Measurements from ENCODE around the gene SPATS2L.
A peak's percentile ranks its signal among the peaks of the same experiment; 100 is the strongest.

SPATS2L gene

DNA sequence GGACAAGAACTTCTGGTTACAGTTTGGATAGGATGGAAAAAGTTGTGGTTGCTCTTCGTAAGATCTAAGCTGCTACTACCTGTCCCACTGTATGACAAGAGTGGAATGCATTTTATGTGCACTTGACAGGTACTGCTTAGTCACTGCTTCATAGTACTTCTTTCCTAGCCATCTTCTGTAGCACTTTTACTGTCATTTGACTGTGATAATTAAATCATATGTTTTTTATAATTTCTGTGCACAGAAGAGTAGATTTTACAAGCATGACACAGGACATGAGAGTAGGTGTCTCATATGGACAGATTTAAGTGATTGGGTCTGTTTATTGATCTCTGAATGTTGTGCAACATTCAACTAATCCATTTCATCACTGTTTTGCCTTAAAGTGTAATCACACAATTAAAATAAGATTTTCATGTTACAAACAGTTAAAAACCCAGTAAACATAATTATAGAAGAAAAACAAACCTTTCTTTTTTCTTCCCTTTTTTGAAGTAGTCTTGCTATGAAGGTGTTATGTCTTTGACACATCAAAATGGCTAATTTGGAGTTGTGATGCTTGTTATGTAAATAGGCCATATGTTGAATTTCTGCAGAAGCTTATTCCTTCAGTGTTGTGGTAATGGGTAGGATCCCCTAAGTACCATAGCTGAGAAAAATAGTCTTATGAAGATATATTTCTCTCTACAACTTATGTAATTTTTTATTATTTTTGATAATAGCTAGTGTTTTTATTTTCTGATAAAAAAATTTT is 3.0 kb downstream of the SPATS2L start:
- H3K27ac ChIP-seq (ENCODE audit: low read length): no peak overlapping the region
- no peaks in the 10 kb centered on the region for H3K27me3 ChIP-seq (ENCODE audit: low read depth, low read length)
- H3K4me3 ChIP-seq (ENCODE audit: low read depth in 1 of 2, low read length in 2 of 2): peak overlapping the region in 1 of 2 donors; percentile 83
- H3K4me1 ChIP-seq (ENCODE audit: control insufficient read depth in 1 of 2, insufficient read depth in 2 of 2, low read length in 2 of 2): peaks cover 5 to 26% of the 10 kb centered on the region in 2 donors
- no peaks in the 10 kb centered on the region for H3K9me3 ChIP-seq (ENCODE audit: control insufficient read depth in 1 of 2, low read length in 2 of 2)
- no peaks in the 10 kb centered on the region for H3K36me3 ChIP-seq (ENCODE audit: control insufficient read depth in 1 of 2, insufficient read depth in 2 of 2, low read length in 2 of 2)

- Histone ChIP-seq H3K4me3 (ENCODE audit: low read depth in 1 of 2, low read length in 2 of 2) (no peak overlapping the region), H3K27me3 (ENCODE audit: low read depth, low read length) (no peaks in the 10 kb centered on the region), H3K9me3 (ENCODE audit: control insufficient read depth in 1 of 2, low read length in 2 of 2) (no peaks in the 10 kb centered on the region), H3K36me3 (ENCODE audit: control insufficient read depth in 1 of 2, insufficient read depth in 2 of 2, low read length in 2 of 2) (no peaks in the 10 kb centered on the region), H3K27ac (ENCODE audit: low read length) (no peak overlapping the region), H3K4me1 (ENCODE audit: control insufficient read depth in 1 of 2, insufficient read depth in 2 of 2, low read length in 2 of 2) (peaks cover 5 to 20% of the 10 kb centered on the region in 2 donors)
Observed at GRCh38 chr2:200310545-200310971, 4.1 kb downstream of the SPATS2L start.

- Histone ChIP-seq H3K4me1 (ENCODE audit: control insufficient read depth in 1 of 2, insufficient read depth in 2 of 2, low read length in 2 of 2) (peaks cover 5 to 20% of the 10 kb centered on the region in 2 donors), H3K27ac (ENCODE audit: low read length) (no peak overlapping the region), H3K27me3 (ENCODE audit: low read depth, low read length) (no peaks in the 10 kb centered on the region), H3K9me3 (ENCODE audit: control insufficient read depth in 1 of 2, low read length in 2 of 2) (no peaks in the 10 kb centered on the region), H3K4me3 (ENCODE audit: low read depth in 1 of 2, low read length in 2 of 2) (no peak overlapping the region), H3K36me3 (ENCODE audit: control insufficient read depth in 1 of 2, insufficient read depth in 2 of 2, low read length in 2 of 2) (no peaks in the 10 kb centered on the region)
Observed at GRCh38 chr2:200311139-200311538, 4.6 kb downstream of the SPATS2L start.

GRCh38 chr2:200314976-200315567 is 8.6 kb downstream of the SPATS2L start:
- Histone ChIP-seq H3K4me1 (ENCODE audit: control insufficient read depth in 1 of 2, insufficient read depth in 2 of 2, low read length in 2 of 2) (peaks cover 0 to 16% of the 10 kb centered on the region in 2 donors), H3K36me3 (ENCODE audit: control insufficient read depth in 1 of 2, insufficient read depth in 2 of 2, low read length in 2 of 2) (no peaks in the 10 kb centered on the region), H3K4me3 (ENCODE audit: low read depth in 1 of 2, low read length in 2 of 2) (no peak overlapping the region), H3K9me3 (ENCODE audit: control insufficient read depth in 1 of 2, low read length in 2 of 2) (no peaks in the 10 kb centered on the region), H3K27me3 (ENCODE audit: low read depth, low read length) (no peaks in the 10 kb centered on the region), H3K27ac (ENCODE audit: low read length) (no peak overlapping the region)

DNA sequence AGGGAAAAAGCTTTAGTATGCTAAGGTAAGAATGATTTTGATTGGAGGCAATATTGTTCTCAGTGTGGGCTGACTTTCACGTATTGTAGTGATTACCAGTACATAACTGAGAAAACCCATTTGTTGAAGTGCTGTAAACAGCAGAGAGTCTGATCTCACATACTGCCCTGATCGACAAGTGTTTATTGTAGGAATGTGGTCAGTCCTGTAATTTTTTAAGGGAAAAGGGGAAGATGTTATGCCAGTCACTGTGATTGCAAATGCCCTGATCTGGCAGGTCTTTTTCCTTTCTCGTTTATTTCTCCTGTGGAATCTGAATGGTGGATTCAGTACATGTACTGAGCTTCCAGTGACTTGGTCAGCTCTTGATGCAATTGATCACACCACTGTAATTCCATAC is 11.5 kb downstream of the SPATS2L start:
- H3K4me1 ChIP-seq (ENCODE audit: control insufficient read depth in 1 of 2, insufficient read depth in 2 of 2, low read length in 2 of 2): peaks cover 0 to 9% of the 10 kb centered on the region in 2 donors

DNA sequence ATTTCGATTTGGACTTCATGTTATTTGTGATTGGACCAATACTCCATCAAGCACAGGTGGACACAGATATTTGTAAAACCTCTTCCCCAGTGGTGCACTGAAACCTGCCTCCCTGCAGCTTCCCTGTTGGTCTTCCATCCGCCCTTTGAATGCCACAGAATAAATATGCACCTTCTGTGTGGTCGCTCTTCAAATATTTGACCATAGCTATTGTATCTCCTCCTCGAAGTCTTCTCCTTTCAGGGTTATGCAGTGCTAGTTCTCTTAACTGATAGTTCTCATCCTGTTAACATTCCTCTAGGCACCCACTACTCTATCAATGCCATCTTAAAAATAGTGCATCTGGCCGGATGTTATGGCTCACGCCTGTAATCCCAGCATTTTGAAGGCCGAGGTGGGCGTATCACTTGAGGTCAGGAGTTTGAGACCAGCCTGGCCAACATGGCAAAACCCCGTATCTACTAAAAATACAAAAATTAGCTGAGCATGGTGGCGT is 12.5 kb downstream of the SPATS2L start:
- no peak overlapping the region for H3K27ac ChIP-seq (ENCODE audit: low read length)
- H3K4me1 ChIP-seq (ENCODE audit: control insufficient read depth in 1 of 2, insufficient read depth in 2 of 2, low read length in 2 of 2): peaks cover 0 to 9% of the 10 kb centered on the region in 2 donors

More for the DNA sequence above, 11.5 kb downstream of the SPATS2L start:
- Histone ChIP-seq H3K27me3 (ENCODE audit: low read depth, low read length) (no peaks in the 10 kb centered on the region), H3K27ac (ENCODE audit: low read length) (no peak overlapping the region), H3K36me3 (ENCODE audit: control insufficient read depth in 1 of 2, insufficient read depth in 2 of 2, low read length in 2 of 2) (no peaks in the 10 kb centered on the region), H3K9me3 (ENCODE audit: control insufficient read depth in 1 of 2, low read length in 2 of 2) (no peaks in the 10 kb centered on the region), H3K4me3 (ENCODE audit: low read depth in 1 of 2, low read length in 2 of 2) (no peak overlapping the region)

DNA sequence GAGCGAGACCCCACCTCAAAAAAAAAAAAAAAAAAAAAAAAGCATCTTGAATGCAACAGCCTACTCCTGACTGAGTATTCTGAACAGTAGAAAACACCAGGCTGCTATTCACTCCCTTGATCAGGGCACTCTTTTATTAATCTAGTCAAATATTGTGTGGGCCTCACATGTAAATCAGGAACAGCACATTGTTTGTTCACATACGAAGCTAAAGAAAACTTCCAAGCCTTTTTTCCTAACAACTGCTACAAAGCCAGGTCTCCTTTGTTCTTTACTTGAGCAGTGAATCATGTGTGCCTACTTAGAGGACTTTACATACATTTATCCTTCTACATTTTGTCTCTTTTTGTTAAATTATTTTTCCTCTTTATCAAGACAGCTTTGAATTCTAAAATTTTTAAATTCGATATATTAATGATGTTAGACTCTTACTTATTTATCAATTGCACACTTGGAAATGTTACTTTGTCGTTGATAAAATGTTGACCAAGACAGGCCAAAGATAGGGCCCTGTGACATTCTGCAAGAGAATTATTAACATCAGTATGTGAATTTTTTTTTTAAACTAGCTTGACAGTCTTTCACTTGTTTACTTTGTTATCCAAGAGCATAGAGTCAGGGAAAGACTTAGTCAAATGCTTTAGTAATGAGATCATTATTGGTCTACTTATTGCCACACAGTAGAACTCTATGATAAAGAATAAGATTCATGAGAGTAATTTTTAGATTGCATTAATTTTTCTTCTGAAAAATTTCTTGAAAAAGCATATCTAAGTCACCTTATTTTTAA is 13.2 kb downstream of the SPATS2L start:
- no peaks in the 10 kb centered on the region for H3K9me3 ChIP-seq (ENCODE audit: control insufficient read depth in 1 of 2, low read length in 2 of 2)
- H3K36me3 ChIP-seq (ENCODE audit: control insufficient read depth in 1 of 2, insufficient read depth in 2 of 2, low read length in 2 of 2): no peaks in the 10 kb centered on the region
- no peak overlapping the region for H3K4me3 ChIP-seq (ENCODE audit: low read depth in 1 of 2, low read length in 2 of 2)
- H3K27ac ChIP-seq (ENCODE audit: low read length): no peak overlapping the region
- no peaks in the 10 kb centered on the region for H3K27me3 ChIP-seq (ENCODE audit: low read depth, low read length)
- H3K4me1 ChIP-seq (ENCODE audit: control insufficient read depth in 1 of 2, insufficient read depth in 2 of 2, low read length in 2 of 2): peaks cover 0 to 9% of the 10 kb centered on the region in 2 donors

More for the DNA sequence above, 12.5 kb downstream of the SPATS2L start:
- no peaks in the 10 kb centered on the region for H3K9me3 ChIP-seq (ENCODE audit: control insufficient read depth in 1 of 2, low read length in 2 of 2)
- H3K4me3 ChIP-seq (ENCODE audit: low read depth in 1 of 2, low read length in 2 of 2): no peak overlapping the region
- no peaks in the 10 kb centered on the region for H3K27me3 ChIP-seq (ENCODE audit: low read depth, low read length)
- no peaks in the 10 kb centered on the region for H3K36me3 ChIP-seq (ENCODE audit: control insufficient read depth in 1 of 2, insufficient read depth in 2 of 2, low read length in 2 of 2)

DNA sequence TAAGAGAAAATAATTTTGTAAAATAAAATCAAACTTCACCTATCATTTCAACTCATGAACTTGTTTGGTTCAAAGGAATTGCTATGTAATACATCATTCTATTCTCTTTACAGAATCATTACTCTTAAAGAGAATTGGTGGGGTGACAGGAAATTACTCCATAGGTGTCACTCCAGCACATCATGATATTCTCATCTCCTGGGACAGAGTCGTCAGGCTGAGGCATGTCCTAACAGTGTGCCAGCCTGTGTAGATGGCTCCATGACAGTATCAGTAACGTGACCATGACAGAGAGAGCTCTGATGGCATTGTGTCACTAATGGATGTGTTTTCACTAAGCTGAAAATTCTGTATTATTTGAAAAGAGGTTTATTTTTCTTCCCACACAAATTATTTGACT is 13.9 kb downstream of the SPATS2L start:
- peaks cover 0 to 9% of the 10 kb centered on the region in 2 donors for H3K4me1 ChIP-seq (ENCODE audit: control insufficient read depth in 1 of 2, insufficient read depth in 2 of 2, low read length in 2 of 2)
- H3K27ac ChIP-seq (ENCODE audit: low read length): no peak overlapping the region
- no peaks in the 10 kb centered on the region for H3K36me3 ChIP-seq (ENCODE audit: control insufficient read depth in 1 of 2, insufficient read depth in 2 of 2, low read length in 2 of 2)

GRCh38 chr2:200320991-200321390 is 14.5 kb downstream of the SPATS2L start:
- H3K9me3 ChIP-seq (ENCODE audit: control insufficient read depth in 1 of 2, low read length in 2 of 2): no peaks in the 10 kb centered on the region
- H3K27ac ChIP-seq (ENCODE audit: low read length): no peak overlapping the region
- H3K4me1 ChIP-seq (ENCODE audit: control insufficient read depth in 1 of 2, insufficient read depth in 2 of 2, low read length in 2 of 2): peaks cover 0 to 9% of the 10 kb centered on the region in 2 donors
- H3K27me3 ChIP-seq (ENCODE audit: low read depth, low read length): no peaks in the 10 kb centered on the region
- no peak overlapping the region for H3K4me3 ChIP-seq (ENCODE audit: low read depth in 1 of 2, low read length in 2 of 2)
- H3K36me3 ChIP-seq (ENCODE audit: control insufficient read depth in 1 of 2, insufficient read depth in 2 of 2, low read length in 2 of 2): no peaks in the 10 kb centered on the region

More for the DNA sequence above, 13.9 kb downstream of the SPATS2L start:
- H3K9me3 ChIP-seq (ENCODE audit: control insufficient read depth in 1 of 2, low read length in 2 of 2): no peaks in the 10 kb centered on the region
- H3K27me3 ChIP-seq (ENCODE audit: low read depth, low read length): no peaks in the 10 kb centered on the region
- no peak overlapping the region for H3K4me3 ChIP-seq (ENCODE audit: low read depth in 1 of 2, low read length in 2 of 2)

GRCh38 chr2:200321780-200322534 is 15.5 kb downstream of the SPATS2L start:
- Histone ChIP-seq H3K27me3 (ENCODE audit: low read depth, low read length) (no peaks in the 10 kb centered on the region), H3K4me3 (ENCODE audit: low read depth in 1 of 2, low read length in 2 of 2) (no peak overlapping the region), H3K9me3 (ENCODE audit: control insufficient read depth in 1 of 2, low read length in 2 of 2) (no peaks in the 10 kb centered on the region), H3K27ac (ENCODE audit: low read length) (no peak overlapping the region), H3K4me1 (ENCODE audit: control insufficient read depth in 1 of 2, insufficient read depth in 2 of 2, low read length in 2 of 2) (peaks cover 0 to 9% of the 10 kb centered on the region in 2 donors), H3K36me3 (ENCODE audit: control insufficient read depth in 1 of 2, insufficient read depth in 2 of 2, low read length in 2 of 2) (no peaks in the 10 kb centered on the region)
